GM10847 (cell line): ENCODE data around the gene AGAP1.

Experiments
- POLR2A ChIP-seq: IDR thresholded peaks from 2 replicates; pipeline ENCODE4 v1.6.1; 2011; ENCODE audit not compliant: insufficient read length; ENCODE audit errors: extremely low read depth

The AGAP1 gene

GRCh38 chr2:235806986-235807750 is 313.3 kb downstream of the AGAP1 start:
- no peak for TF ChIP-seq POLR2A

DNA sequence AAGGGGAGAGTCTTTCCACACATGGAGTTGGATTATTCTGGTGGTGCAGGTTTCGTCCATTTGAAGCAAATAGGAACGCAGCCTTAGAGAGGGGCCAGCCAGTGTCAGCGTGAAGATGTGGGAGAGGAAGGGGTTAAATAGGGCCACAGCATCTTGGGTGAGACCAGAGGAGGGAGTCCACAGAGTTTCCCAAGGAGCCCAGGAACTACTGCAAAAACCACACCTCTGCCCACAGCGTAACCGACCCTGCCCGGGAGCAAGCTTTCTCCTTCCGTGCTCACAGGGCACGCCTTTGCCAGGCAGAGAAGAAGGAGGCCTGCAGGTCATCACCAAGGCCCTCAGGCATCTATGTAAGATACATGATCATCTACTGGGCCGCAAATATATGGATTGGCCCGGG is 314.5 kb downstream of the AGAP1 start:
- TF ChIP-seq POLR2A, result no peak

GRCh38 chr2:235810252-235810651 is 316.4 kb downstream of the AGAP1 start:
- no peak for TF ChIP-seq POLR2A

DNA sequence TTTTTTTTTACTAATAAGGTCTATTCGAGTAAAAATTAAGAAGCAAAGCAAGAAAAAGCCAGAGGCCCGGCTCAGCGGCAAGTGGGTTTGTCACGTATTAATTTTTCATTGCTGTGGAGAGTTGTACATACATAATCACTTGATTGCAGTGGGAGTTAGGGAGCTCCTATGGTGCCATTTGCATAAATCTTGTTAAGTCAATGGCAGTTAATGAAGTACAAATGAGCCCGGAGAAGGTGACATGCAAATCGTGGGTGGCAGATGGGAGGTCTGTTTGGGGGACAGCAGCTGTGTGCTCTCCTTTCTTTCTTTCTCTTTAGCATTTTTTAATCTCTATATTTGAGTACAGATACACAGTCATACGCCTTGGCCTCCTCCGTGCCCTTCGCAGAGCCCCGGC is 317.0 kb downstream of the AGAP1 start:
- TF ChIP-seq POLR2A, result no peak

DNA sequence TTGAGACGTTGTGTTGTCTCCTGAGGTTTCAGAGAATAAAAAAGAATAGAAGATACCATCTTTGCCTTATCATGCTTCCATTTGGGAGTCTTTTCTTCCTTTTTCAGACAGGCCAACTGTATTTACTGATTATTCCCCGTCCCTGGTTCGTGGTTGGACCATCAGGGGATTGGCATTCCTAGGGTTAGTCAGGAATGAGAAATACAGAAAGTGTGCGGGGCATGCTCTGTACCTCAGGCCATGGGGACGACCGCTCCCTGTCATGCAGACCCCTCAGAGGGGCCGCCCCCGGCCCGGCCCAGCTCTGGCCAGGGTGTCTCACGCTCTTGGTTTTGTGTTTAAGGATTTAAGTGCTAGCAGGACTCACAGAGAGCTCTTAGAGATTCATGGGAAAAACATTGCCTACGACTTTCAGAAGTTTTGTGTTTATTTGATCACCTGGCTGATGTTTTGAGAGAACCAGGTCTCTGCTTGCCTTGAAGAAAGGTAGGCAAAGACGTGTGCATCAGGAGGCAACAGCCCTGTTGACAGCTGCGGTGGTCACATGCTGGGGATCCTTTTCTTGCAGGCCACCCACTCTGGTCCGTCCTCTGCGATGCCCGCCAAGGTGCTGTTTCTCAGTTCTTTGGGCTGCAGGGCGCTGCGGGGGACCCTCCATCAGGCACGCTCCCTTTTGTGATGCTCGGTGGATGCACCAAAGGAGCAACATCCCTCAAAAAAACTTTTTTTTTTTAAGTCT is 317.8 kb downstream of the AGAP1 start:
- TF ChIP-seq POLR2A, result no peak

DNA sequence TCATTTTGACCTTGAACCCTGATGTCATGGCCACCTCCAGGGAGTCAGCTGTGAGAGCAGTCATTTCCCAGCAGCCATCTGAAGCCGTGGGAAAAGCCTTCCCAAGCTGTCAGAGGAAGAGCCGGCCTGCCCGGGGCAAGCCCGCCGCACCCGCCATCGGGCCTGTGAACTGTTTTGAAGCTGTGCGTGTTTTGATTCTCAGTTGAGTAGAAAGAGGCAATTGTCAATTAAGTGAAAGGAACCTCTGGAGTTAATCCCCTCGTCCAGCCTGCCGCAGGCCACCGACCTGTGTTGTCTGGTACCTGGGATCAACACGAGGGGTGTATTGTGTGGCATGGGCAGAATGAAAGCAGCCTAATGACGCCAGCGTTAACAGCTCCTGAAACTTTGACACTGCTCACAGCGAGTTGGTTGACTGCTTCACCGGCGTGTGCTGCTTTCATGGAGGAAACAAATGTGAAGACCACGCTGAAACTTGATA is 318.4 kb downstream of the AGAP1 start:
- TF ChIP-seq POLR2A, result no peak

DNA sequence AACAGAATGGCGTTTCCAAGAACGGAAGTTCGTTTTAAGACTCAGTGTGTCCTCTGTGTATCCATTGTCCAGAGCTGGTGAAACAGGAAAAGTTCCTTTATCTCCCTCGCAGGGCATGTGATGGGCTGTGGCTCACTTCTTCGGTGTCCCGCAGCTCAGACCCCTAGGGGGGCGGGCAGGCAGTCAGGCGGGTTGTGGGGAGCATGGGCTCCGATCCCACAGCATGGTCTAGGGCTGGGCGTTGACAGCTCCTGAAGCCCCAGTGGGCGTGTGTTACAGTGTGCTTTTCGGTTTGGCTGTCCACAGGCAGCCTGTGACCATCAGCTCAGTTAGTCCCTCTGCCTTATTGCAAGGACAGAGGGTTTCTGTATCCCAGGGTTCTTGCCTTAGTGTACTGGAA is 319.6 kb downstream of the AGAP1 start:
- TF ChIP-seq POLR2A, result no peak

DNA sequence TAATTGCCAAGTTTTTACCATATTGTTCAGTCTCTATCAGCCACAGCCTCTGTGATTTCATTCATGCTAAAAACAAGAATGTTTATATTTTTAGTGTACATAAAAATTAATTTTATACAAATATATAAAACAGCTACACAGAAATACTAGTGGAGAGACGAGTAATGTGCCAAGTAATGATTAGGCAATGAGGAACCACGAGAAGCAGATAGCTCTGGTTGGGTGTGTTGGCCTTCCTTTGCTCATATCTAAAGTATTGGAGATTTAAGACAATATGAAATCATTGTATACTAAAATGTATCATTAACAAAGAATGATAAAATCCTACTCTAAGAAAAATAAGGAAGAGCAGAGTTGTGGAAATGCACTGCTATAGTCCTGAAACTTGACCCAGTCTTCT is 326.7 kb downstream of the AGAP1 start:
- no peak for TF ChIP-seq POLR2A

GRCh38 chr2:235824331-235824730 is 330.5 kb downstream of the AGAP1 start:
- no peak for TF ChIP-seq POLR2A

DNA sequence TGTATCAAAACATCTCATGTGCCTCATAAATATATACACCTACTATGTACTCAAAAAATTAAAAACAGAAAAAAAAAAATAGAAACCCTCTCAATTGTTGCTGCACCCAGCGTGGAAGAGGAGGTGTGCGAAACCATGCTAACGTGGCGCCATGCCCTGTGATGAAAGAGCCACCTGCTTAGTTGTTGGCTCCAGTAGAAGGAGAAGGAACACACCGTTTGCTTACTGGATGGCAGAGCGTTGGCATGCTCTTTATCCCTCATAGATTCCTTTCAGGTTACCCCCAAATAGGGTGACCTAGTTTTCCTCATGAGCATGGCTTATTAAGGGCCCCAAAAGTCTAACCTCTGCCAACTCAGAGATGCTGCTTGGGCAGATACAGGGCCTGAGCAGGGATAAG is 332.1 kb downstream of the AGAP1 start:
- TF ChIP-seq POLR2A, result no peak

DNA sequence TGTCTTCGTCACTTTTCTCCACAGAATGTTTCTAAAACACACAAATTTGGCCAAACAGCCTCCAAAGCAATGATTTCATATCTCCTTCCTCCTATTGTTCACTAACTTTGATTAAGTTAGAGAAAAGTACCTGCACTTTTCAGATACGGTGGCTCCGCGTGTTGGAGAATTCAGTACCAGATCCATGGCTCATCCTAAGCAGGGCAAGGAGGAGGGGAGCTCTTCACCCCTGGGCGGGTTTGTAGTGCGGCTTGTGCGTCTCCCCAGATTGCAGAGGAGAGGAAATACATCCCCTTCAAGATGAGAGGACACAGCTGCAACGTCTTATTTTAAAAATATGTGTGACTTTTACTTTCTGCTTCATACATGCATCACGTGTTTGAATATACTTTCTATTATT is 333.0 kb downstream of the AGAP1 start:
- no peak for TF ChIP-seq POLR2A

GRCh38 chr2:235827585-235827992 is 333.7 kb downstream of the AGAP1 start:
- TF ChIP-seq POLR2A, result no peak

- no peak for TF ChIP-seq POLR2A
These were observed 335.9 kb downstream of the AGAP1 start for GRCh38 chr2:235829726-235830125.

DNA sequence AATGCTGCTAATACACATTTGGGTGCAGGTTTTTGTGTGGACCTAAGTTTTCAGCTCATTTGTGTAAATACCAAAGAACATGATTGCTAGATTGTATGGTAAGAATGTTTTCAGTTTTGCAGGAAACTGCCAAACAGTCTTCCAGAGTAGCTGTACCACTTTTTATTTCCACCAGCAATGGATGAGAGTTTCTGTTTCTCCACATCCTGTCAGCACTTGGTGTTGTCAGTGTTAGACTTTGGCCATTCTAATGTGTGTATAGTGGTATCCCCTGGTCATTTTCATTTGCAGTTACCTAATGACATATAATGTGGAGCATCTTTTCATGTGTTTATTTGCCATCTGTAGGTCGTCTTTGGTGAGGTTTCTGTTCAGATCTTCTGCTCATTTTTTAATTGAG is 337.9 kb downstream of the AGAP1 start:
- no peak for TF ChIP-seq POLR2A

DNA sequence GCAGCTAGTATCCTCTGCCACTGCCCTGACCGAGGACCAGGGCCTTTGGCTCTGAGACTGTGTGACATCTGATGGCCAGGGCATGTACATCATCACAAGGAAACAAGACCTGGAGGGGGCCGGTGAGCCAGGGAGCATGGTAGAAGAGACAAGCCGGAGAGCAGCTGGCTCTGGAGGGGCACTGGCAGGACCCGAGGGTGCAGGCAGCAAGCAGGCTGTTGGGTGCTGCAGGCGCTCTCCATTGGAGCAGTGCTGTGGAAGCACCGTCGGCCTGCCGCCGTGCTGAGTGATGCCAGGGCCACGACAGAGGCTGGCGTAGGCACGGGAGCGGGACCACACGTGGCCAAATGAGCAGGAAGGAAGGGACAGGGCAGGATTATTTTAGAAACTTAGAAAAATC is 339.1 kb downstream of the AGAP1 start:
- TF ChIP-seq POLR2A, result no peak

DNA sequence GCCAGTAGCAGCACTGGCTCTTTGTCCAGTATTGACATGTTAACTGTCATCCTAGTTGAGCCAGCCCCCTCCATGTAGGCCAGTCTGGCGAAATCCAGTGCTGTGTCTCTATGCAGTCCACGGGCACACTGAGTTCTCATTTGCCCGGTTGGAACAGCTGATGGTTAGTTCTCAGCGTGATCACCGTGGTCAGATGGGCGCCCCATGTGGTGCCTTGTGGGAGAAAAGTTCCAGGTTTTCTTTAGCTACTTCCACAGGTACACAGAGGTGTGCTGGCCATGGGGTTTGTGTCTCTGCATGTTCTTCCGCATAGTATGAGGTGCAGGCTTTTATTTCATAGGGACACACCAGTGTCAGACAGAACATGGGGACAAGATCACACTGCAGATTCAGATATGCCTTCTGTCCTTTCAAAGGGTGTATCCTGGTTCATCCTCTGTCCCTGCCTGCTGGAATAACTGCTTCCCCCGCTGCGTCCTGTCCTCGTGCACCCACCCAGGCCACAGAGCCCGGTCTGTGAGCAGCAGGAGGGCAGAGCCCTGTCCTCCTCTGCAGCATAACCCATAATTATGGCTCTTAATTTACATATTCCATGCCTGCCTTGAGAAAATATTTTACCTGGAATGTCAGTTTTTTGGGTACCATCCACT is 340.3 kb downstream of the AGAP1 start:
- no peak for TF ChIP-seq POLR2A

DNA sequence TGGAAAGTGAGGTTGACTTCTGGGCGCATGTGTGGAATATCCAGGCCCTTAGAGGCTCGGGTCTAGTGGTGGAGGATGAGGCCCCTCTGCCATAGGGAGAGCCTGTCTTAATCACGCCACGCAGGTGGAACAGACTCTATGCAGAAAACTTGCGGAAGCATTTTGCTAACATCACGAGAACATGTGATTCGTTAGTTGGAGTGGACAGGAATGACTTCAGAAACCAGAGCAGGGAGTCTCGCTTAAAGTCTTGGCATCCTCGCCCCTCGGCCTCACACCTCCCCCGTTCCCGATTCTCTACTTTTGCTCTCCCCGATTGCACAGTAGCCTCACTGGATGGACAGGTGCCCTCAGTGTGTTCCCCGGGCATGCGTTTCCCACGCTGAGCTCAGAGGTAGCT is 340.9 kb downstream of the AGAP1 start:
- TF ChIP-seq POLR2A, result no peak

DNA sequence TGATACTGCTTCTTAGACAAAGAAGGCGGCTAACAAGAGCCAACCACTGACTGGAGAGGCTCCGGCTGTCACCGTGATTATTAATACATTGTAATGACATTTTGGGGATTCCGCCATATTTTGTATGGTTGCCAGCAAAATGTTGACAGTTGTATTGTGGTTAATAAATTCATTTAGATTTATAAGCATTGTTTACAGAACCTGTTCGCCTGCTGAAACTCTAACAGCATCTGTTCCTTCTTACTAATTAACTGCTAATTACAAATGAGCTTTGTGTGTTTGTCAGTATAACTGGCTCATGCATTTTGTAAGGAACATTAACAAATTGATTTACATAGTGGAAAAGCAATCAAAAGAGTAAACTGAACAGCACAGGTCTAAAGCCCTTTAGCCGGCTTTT is 342.0 kb downstream of the AGAP1 start:
- TF ChIP-seq POLR2A, result no peak
